Right atrium auricular region (tissue), 2 donors: ENCODE measurements around the gene ZNF880. TPM values are rescaled to one million over a fixed set of nuclear protein-coding genes. Genes with fewer than 3 reads are reported as not detected.

Experiments
- DNase-seq: peaks from one replicate; pipeline ENCODE4 v3.0.0-alpha.2; 2019; ENCODE audit warnings: low spot score
- H3K27ac ChIP-seq, 2 donors: fragments of 200-600 bp; sonication (generic); 1 replicate in 1 of 2; 2 replicates in 1 of 2; pipeline ENCODE4 v1.5.1; 2016 to 2019
- H3K27me3 ChIP-seq, 2 donors: fragments of 200-600 bp; sonication (generic); one replicate each; pipeline versions ENCODE4 v1.5.1 to v1.6.0; 2017 to 2019
- H3K36me3 ChIP-seq: fragments of 200-600 bp; sonication (generic); one replicate; pipeline ENCODE4 v1.5.1; 2016
- H3K4me1 ChIP-seq, 2 donors: fragments of 200-600 bp; sonication (generic); one replicate each; pipeline versions ENCODE4 v1.5.1 to v1.6.0; 2017 to 2019
- H3K4me3 ChIP-seq, 2 donors: fragments of 200-600 bp; sonication (generic); 1 replicate in 1 of 2; 2 replicates in 1 of 2; pipeline ENCODE4 v1.5.1; 2017 to 2019; ENCODE audit warnings: mild to moderate bottlenecking in 1 of 2, moderate library complexity in 1 of 2
- H3K9me3 ChIP-seq, 2 donors: fragments of 200-600 bp; sonication (generic); one replicate each; pipeline ENCODE4 v1.5.1; 2019
- total RNA-seq, 2 donors: library from RNA; depleted of rRNA; stranded (reverse); fragments of >200 nt; gene quantifications; one replicate each; pipeline ENCODE4 v1.1.0, GENCODE V29; 2016
- TF ChIP-seq, protein P1 (sequence below), 2 donors: fragments of 200-600 bp; sonication (generic); IDR thresholded peaks; one replicate each; pipeline ENCODE4 v1.5.1; 2019; ENCODE audit warnings: antibody characterized with exemption in 2 of 2

The ZNF880 gene
- total RNA-seq, 2 donors from 2014 or later, result 19.6 to 20.5 TPM

- peaks cover 0 to 8% of the 10 kb centered on the region in 2 donors for H3K4me1 ChIP-seq
- peak overlapping the region; percentile 92 to 95 for H3K27ac ChIP-seq
- TF ChIP-seq, protein P1, sequence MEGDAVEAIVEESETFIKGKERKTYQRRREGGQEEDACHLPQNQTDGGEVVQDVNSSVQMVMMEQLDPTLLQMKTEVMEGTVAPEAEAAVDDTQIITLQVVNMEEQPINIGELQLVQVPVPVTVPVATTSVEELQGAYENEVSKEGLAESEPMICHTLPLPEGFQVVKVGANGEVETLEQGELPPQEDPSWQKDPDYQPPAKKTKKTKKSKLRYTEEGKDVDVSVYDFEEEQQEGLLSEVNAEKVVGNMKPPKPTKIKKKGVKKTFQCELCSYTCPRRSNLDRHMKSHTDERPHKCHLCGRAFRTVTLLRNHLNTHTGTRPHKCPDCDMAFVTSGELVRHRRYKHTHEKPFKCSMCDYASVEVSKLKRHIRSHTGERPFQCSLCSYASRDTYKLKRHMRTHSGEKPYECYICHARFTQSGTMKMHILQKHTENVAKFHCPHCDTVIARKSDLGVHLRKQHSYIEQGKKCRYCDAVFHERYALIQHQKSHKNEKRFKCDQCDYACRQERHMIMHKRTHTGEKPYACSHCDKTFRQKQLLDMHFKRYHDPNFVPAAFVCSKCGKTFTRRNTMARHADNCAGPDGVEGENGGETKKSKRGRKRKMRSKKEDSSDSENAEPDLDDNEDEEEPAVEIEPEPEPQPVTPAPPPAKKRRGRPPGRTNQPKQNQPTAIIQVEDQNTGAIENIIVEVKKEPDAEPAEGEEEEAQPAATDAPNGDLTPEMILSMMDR (IDR thresholded peaks at IDR 0.05), result no peak
- H3K9me3 ChIP-seq, result peaks cover 7 to 27% of the 10 kb centered on the region in 2 donors
- H3K27me3 ChIP-seq, result no peaks in the 10 kb centered on the region
- DNase-seq, result no peak
- H3K4me3 ChIP-seq, result peak overlapping the region; percentile 72 to 87
- peaks cover 38% of the 10 kb centered on the region for H3K36me3 ChIP-seq
These were observed 603 bp downstream of the ZNF880 start for GRCh38 chr19:52370341-52370710.

DNA sequence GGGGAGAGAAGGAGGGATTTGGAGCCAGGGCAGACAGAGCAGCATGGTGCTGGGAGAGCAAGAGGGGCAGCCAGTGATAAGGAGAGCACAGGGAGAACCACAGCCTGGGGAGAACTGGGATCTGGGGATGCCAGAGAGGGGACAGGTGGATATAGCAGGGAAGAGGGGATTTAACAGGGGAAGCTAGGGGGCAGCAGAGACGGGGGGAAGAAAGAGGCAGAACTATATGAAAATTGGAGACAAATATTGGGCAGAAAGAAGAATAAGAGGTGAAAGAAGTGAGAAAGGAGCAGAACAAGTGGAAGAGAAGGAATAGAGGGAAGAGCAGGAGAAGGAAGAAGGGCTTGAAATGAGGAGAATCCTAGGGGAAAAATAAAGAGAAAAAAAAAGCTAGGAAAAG, 21.4 kb downstream of the ZNF880 start:
- Histone ChIP-seq H3K27me3 (no peaks in the 10 kb centered on the region), H3K4me3 (no peak overlapping the region), H3K27ac (no peak overlapping the region), H3K4me1 (no peaks in the 10 kb centered on the region), H3K9me3 (peaks cover 0 to 51% of the 10 kb centered on the region in 2 donors), H3K36me3 (peaks cover 13% of the 10 kb centered on the region)
- TF ChIP-seq, protein P1 (IDR thresholded peaks at IDR 0.05), result no peak
- no peak for DNase-seq

DNA sequence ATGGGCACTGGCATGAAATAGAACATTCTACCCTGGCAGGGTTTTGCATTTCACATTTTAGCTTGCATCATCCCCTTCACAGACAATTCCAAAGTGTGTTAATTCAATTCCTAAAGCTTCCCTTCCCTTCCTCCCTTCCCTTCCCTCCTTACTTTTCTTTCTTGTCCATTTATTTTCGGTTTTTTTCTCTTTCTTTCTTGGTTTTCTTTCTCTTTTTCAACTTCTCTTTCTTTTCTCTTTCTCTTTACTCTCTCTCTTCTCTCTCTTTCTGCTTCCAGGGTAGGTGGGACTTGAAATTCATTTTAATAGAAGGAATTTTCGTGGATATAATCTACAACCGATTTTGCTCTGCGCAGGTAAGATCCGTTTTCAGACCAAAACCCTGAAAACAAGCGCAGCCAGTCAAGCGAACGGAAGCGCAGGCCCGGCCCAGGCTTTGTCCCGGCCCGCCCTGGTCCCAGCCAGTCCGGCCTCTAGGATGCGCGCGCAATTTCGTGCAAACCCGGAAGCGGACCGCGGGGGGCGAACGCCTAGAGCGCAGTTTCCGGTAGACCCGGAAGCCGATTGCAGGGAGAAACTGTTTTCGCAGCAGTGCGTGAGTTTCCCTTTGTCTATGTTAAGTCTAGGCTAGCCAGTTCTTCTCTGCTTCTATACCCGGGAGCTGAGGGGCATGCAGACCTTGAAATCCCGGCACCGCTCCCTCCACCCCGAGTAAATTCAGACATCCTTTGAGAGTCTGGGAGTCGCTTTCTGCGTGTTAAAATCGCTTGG, 27.8 kb downstream of the ZNF880 start, which contains the start of gene ZNF528:
Gene ZNF528, plus strand, starts transcription at position 540 of the 771 bp plus-strand sequence. CDS start 4,165 bp downstream, outside the sequence.
- DNase-seq, result peak; percentile 94
- TF ChIP-seq, protein P1 (IDR thresholded peaks at IDR 0.05), result peak in 1 of 2 donors; percentile 11
- peaks cover 18% of the 10 kb centered on the region for H3K36me3 ChIP-seq
- H3K4me3 ChIP-seq, result peak within 1 kb of the TSS; percentile 69 to 85
- H3K4me1 ChIP-seq, result peaks cover 0 to 17% of the 10 kb centered on the region in 2 donors
- H3K27ac ChIP-seq, result peak within 1 kb of the TSS; percentile 67 to 77
- H3K27me3 ChIP-seq, result no peaks in the 10 kb centered on the region
- no peaks in the 10 kb centered on the region for H3K9me3 ChIP-seq

- Histone ChIP-seq H3K36me3 (peaks cover 24% of the 10 kb centered on the region), H3K27ac (peak overlapping the region; percentile 67 to 77), H3K27me3 (no peaks in the 10 kb centered on the region), H3K9me3 (no peaks in the 10 kb centered on the region), H3K4me3 (peak overlapping the region; percentile 69 to 85), H3K4me1 (peaks cover 0 to 17% of the 10 kb centered on the region in 2 donors)
- no peak for DNase-seq
- TF ChIP-seq, protein P1 (IDR thresholded peaks at IDR 0.05), result no peak
These were observed 28.3 kb downstream of the ZNF880 start for GRCh38 chr19:52398081-52398441.

DNA sequence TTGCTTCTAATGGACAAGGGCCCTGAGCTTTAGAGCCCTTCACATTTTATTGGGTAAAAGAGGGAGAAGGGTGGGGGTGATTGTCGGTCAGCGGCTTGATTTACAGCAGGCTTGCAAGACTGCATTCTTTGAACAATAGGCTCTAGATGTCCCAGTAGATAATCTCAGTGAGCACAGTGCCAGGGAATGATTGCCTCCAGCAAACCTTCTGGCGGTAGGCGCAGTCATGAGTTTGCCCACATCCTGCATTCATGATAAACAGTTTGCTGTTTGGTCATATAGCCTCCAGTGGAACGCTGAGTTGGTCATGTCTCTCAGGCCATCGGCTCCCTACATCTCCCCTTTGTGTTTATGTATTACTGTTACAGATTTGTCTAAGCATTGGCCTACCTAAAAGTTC, 40.6 kb downstream of the ZNF880 start:
- Histone ChIP-seq H3K4me3 (no peak overlapping the region), H3K27ac (no peak overlapping the region), H3K36me3 (peaks cover 87% of the 10 kb centered on the region), H3K4me1 (no peaks in the 10 kb centered on the region), H3K27me3 (no peaks in the 10 kb centered on the region), H3K9me3 (peaks cover 30 to 82% of the 10 kb centered on the region in 2 donors)
- no peak for DNase-seq
- TF ChIP-seq, protein P1 (IDR thresholded peaks at IDR 0.05), result no peak
